Uterus (tissue), 2 donors: Measurements from ENCODE around the gene FBL.

ENCODE experiments used
- CTCF ChIP-seq, 4 experiments: fragments of 200-600 bp in 2 of 4; fragments of 450-650 bp in 2 of 4; sonication (generic) in 2 of 4; IDR thresholded peaks; one replicate each; pipeline ENCODE4 v1.5.1; 2016 to 2019; ENCODE audit warnings: antibody characterized with exemption in 4 of 4, mild to moderate bottlenecking in 2 of 4, moderate library complexity in 1 of 4
- POLR2A ChIP-seq, 2 donors: fragments of 450-650 bp; IDR thresholded peaks; one replicate each; pipeline ENCODE4 v1.6.1; 2016; ENCODE audit warnings: antibody characterized with exemption in 2 of 2, mild to moderate bottlenecking in 1 of 2, moderate library complexity in 1 of 2

GRCh38 chr19:39842693-39843435, 3.3 kb downstream of the FBL start:
- no peak for TF ChIP-seq CTCF (IDR thresholded peaks at IDR 0.05)
- TF ChIP-seq POLR2A (IDR thresholded peaks at IDR 0.05), result no peak
